Tibial artery (tissue), 4 donors: ENCODE results near the gene CDH18.

ENCODE experiments used
- DNase-seq, 2 donors: peaks; one replicate each; pipeline ENCODE4 v3.0.0-alpha.2; 2019
- H3K27ac ChIP-seq, 2 donors: fragments of 200-600 bp; sonication (generic) in 1 of 2; 1 replicate in 1 of 2; 2 replicates in 1 of 2; pipeline ENCODE4 v1.5.1; 2018 to 2019; ENCODE audit warnings: mild to moderate bottlenecking in 1 of 2
- H3K27me3 ChIP-seq, 2 donors: fragments of 200-600 bp; sonication (generic) in 1 of 2; one replicate each; pipeline versions ENCODE4 v1.5.1 to v1.6.0; 2016 to 2019
- H3K36me3 ChIP-seq, 3 donors: fragments of 200-600 bp; sonication (generic) in 2 of 3; one replicate each; pipeline ENCODE4 v1.5.1; 2016 to 2019; ENCODE audit warnings: mild to moderate bottlenecking in 2 of 3
- H3K4me1 ChIP-seq, 4 donors: fragments of 200-600 bp; sonication (generic) in 2 of 4; 1 replicate in 3 of 4; 2 replicates in 1 of 4; pipeline ENCODE4 v1.5.1; 2016 to 2019
- H3K4me3 ChIP-seq, 2 donors: fragments of 200-600 bp; sonication (generic) in 1 of 2; 1 replicate in 1 of 2; 2 replicates in 1 of 2; pipeline ENCODE4 v1.5.1; 2018 to 2019; ENCODE audit warnings: mild to moderate bottlenecking in 2 of 2
- H3K9me3 ChIP-seq, 3 donors: fragments of 200-600 bp; sonication (generic) in 1 of 3; one replicate each; pipeline ENCODE4 v1.5.1; 2016 to 2019
- CTCF ChIP-seq, 2 experiments: fragments of 200-600 bp in 1 of 2; fragments of 450-650 bp in 1 of 2; IDR thresholded peaks; one replicate each; pipeline ENCODE4 v1.5.1; 2017 to 2019; ENCODE audit warnings: antibody characterized with exemption in 2 of 2, mild to moderate bottlenecking in 1 of 2, moderate library complexity in 1 of 2
- intact Hi-C: fragments of 100-400 bp; cut with DNase I; formaldehyde crosslinking; loops from one replicate; pipeline ENCODE4 v1.15.0; 2023; ENCODE audit warnings: low total_unique reads

The CDH18 gene

GRCh38 chr5:19536387-19536786, 451.6 kb downstream of the CDH18 start:
- Histone ChIP-seq H3K4me3 (no peak overlapping the region), H3K27me3 (no peaks in the 10 kb centered on the region), H3K36me3 (no peaks in the 10 kb centered on the region), H3K4me1 (no peaks in the 10 kb centered on the region), H3K9me3 (no peaks in the 10 kb centered on the region), H3K27ac (no peak overlapping the region)
- DNase-seq: no peak
- intact Hi-C loops: no loop called here
- TF ChIP-seq CTCF (IDR thresholded peaks at IDR 0.05): no peak

- TF ChIP-seq CTCF (IDR thresholded peaks at IDR 0.05): no peak
- Histone ChIP-seq H3K27me3 (no peaks in the 10 kb centered on the region), H3K4me1 (no peaks in the 10 kb centered on the region), H3K4me3 (no peak overlapping the region), H3K9me3 (no peaks in the 10 kb centered on the region), H3K27ac (no peak overlapping the region), H3K36me3 (no peaks in the 10 kb centered on the region)
- intact Hi-C loops: no loop called here
- no peak for DNase-seq
Measured at GRCh38 chr5:19534751-19535150, 453.2 kb downstream of the CDH18 start.

GRCh38 chr5:19532936-19533335, 455.1 kb downstream of the CDH18 start:
- intact Hi-C loops: no loop called here
- Histone ChIP-seq H3K27ac (no peak overlapping the region), H3K36me3 (no peaks in the 10 kb centered on the region), H3K9me3 (no peaks in the 10 kb centered on the region), H3K4me3 (no peak overlapping the region), H3K4me1 (no peaks in the 10 kb centered on the region), H3K27me3 (no peaks in the 10 kb centered on the region)
- DNase-seq: no peak
- no peak for TF ChIP-seq CTCF (IDR thresholded peaks at IDR 0.05)

GRCh38 chr5:19531374-19531952, 456.5 kb downstream of the CDH18 start:
- no peak for DNase-seq
- H3K27me3 ChIP-seq: no peaks in the 10 kb centered on the region
- no peaks in the 10 kb centered on the region for H3K36me3 ChIP-seq
- intact Hi-C loops: no loop called here
- H3K4me1 ChIP-seq: no peaks in the 10 kb centered on the region
- no peak overlapping the region for H3K27ac ChIP-seq
- H3K9me3 ChIP-seq: no peaks in the 10 kb centered on the region
- no peak for TF ChIP-seq CTCF (IDR thresholded peaks at IDR 0.05)
- no peak overlapping the region for H3K4me3 ChIP-seq

- no peaks in the 10 kb centered on the region for H3K27me3 ChIP-seq
- no peaks in the 10 kb centered on the region for H3K36me3 ChIP-seq
- intact Hi-C loops: no loop called here
- no peak overlapping the region for H3K27ac ChIP-seq
- no peak for TF ChIP-seq CTCF (IDR thresholded peaks at IDR 0.05)
- no peak overlapping the region for H3K4me3 ChIP-seq
- DNase-seq: no peak
- H3K4me1 ChIP-seq: no peaks in the 10 kb centered on the region
- H3K9me3 ChIP-seq: no peaks in the 10 kb centered on the region
Measured at GRCh38 chr5:19519448-19519847, 468.6 kb downstream of the CDH18 start.

- H3K4me1 ChIP-seq: no peaks in the 10 kb centered on the region
- no peaks in the 10 kb centered on the region for H3K36me3 ChIP-seq
- no peak overlapping the region for H3K4me3 ChIP-seq
- H3K27ac ChIP-seq: no peak overlapping the region
- H3K27me3 ChIP-seq: no peaks in the 10 kb centered on the region
- DNase-seq: no peak
- TF ChIP-seq CTCF (IDR thresholded peaks at IDR 0.05): no peak
- H3K9me3 ChIP-seq: no peaks in the 10 kb centered on the region
- intact Hi-C loops: no loop called here
Measured at GRCh38 chr5:19498852-19499251, 489.1 kb downstream of the CDH18 start.
